Adrenal gland (tissue), 12 donors: ENCODE data around the gene IVNS1ABP. TPM values are rescaled to one million over a fixed set of nuclear protein-coding genes. Genes with fewer than 3 reads are reported as not detected.

Source experiments
- DNase-seq, 7 donors: peaks; one replicate each; pipeline ENCODE4 v3.0.0-alpha.2; 2019 to 2020
- H3K27ac ChIP-seq, 5 donors: fragments of 200-600 bp; sonication (generic) in 4 of 5; 1 replicate in 3 of 5; 2 replicates in 2 of 5; pipeline versions ENCODE4 v1.5.1 to v1.8.0; 2016 to 2020; ENCODE audit warnings: mild to moderate bottlenecking in 1 of 5
- H3K27me3 ChIP-seq: fragments of 200-600 bp; 2 replicates; pipeline ENCODE4 v1.8.0; 2021
- H3K36me3 ChIP-seq, 2 donors: fragments of 200-600 bp; replicated peaks in 1 of 2; 1 replicate in 1 of 2; 2 replicates in 1 of 2; pipeline versions ENCODE4 v1.5.1 to v1.8.0; 2018 to 2022
- H3K4me1 ChIP-seq, 2 donors: fragments of 200-600 bp; replicated peaks in 1 of 2; 1 replicate in 1 of 2; 2 replicates in 1 of 2; pipeline versions ENCODE4 v1.5.1 to v1.8.0; 2018 to 2021
- H3K4me3 ChIP-seq, 4 donors: fragments of 200-600 bp; sonication (generic) in 3 of 4; one replicate each; pipeline ENCODE4 v1.5.1; 2016 to 2018
- H3K9me3 ChIP-seq, 3 donors: fragments of 200-600 bp; sonication (generic) in 1 of 3; replicated peaks in 1 of 3; 1 replicate in 2 of 3; 2 replicates in 1 of 3; pipeline versions ENCODE4 v1.5.1 to v1.8.0; 2016 to 2021
- CTCF ChIP-seq, 6 experiments: fragments of 450-650 bp in 4 of 6; fragments of 200-600 bp in 2 of 6; sonication (generic) in 1 of 6; IDR thresholded peaks; 1 replicate in 5 of 6; 2 replicates in 1 of 6; pipeline versions ENCODE4 v1.5.1 to v1.8.0; 2016 to 2021; ENCODE audit warnings: antibody characterized with exemption in 6 of 6, mild to moderate bottlenecking in 2 of 6, moderate library complexity in 1 of 6
- POLR2A ChIP-seq, 2 donors: fragments of 450-650 bp; IDR thresholded peaks; one replicate each; pipeline ENCODE4 v1.6.1; 2017; ENCODE audit warnings: antibody characterized with exemption in 2 of 2, mild to moderate bottlenecking in 2 of 2, moderate library complexity in 1 of 2
- WGBS, 4 donors: extraction: QIAGEN DNeasy Blood & Tissue Kit in 2 of 4; methylation state at CpG; one replicate each; pipeline versions ENCODE4 v1.1.5 to v1.1.7; 2013 to 2017; 5-methylcytosine and 5-hydroxymethylcytosine counted together
- intact Hi-C, 2 donors: fragments of 100-400 bp; cut with DNase I; formaldehyde crosslinking; loops; one replicate each; pipeline versions ENCODE4 v1.14.1 to v1.15.0; 2022 to 2023
- polyA plus RNA-seq, 3 donors: library from polyadenylated mRNA; stranded (reverse); fragments of 200-250 nt in 2 of 3; fragments of 350-450 nt in 1 of 3; fragmentation: Illumina TruSeq in 1 of 3; extraction: RNeasy Lipid Tissue Mini Kit (QIAGEN cat#74804) in 1 of 3; gene quantifications; one replicate each; pipeline ENCODE4 v1.2.3, GENCODE V29; 2013 to 2014
- total RNA-seq, 9 donors: library from RNA; depleted of rRNA in 4 of 9; stranded (reverse); fragments of >200 nt in 4 of 9; fragments of 120-200 nt in 1 of 9; fragmentation: NEBNext Ultra II Directional in 1 of 9; extraction: Animal tissue kit (Norgen Biotek cat#: 25700) in 1 of 9; gene quantifications; one replicate each; pipeline versions ENCODE4 v1.1.0 to v1.2.4, GENCODE V29; 2013 to 2023
- donor health status: healthy with polysubstance abuse.
- donor health status: Bipolar disorder and iron deficiency.
- donor health status: DM: yes; HTN: yes; CAD: no.
- donor health status: DM: no; HTN: no; CAD: no.
- donor health status: DM: no; HTN: no; CAD: no.
- donor health status: DM: yes; HTN: yes; CAD: no.

IVNS1ABP gene
- total and polyA plus RNA-seq, 12 donors, result 20.4 to 119 (median 40.5) TPM

- TF ChIP-seq CTCF (IDR thresholded peaks at IDR 0.05) (no peak), POLR2A (IDR thresholded peaks at IDR 0.05) (no peak)
- intact Hi-C loops, result no loop called here
- WGBS, 4 donors, result 39 to 62% (median 45%) methylated on average over 1 of the region's 1 CpG
Observed at GRCh38 chr1:185348296-185348695, 31.3 kb upstream of the IVNS1ABP start.

GRCh38 chr1:185345913-185346720 is 29.1 kb upstream of the IVNS1ABP start:
- peak overlapping the region in 3 of 5 donors; percentile 9 to 84 (median 71) for H3K27ac ChIP-seq
- H3K27me3 ChIP-seq, result no peaks in the 10 kb centered on the region
- WGBS, 4 donors, result 68 to 77% (median 73%) methylated on average over 4 of the region's 4 CpGs

More at GRCh38 chr1:185348296-185348695, 31.3 kb upstream of the IVNS1ABP start:
- Histone ChIP-seq H3K36me3 (no peaks in the 10 kb centered on the region), H3K4me1 (peaks cover 0 to 7% of the 10 kb centered on the region in 2 donors), H3K27ac (no peak overlapping the region), H3K27me3 (no peaks in the 10 kb centered on the region), H3K4me3 (no peak overlapping the region), H3K9me3 (no peaks in the 10 kb centered on the region)
- peak in 1 of 7 donors; percentile 10 for DNase-seq

DNA sequence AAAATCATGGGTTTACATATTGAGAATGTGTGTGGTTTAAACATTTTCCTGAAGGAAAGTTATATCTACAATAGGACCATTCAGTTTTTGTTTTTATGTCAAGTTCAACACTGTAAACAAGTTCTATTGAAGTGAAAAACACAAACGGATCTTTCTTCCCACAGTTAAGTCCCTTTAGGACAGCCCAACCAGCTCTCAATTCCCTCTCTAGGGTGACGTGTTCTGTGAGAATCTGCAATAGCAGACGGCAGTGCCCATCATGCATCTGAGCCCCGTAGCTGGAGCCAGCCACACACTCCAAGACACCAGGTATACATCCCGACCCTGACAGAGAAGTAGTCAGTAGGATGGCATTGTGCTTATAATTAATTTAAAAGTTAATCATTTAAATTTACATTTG is 26.3 kb upstream of the IVNS1ABP start:
- H3K27ac ChIP-seq, result no peak overlapping the region
- H3K27me3 ChIP-seq, result no peaks in the 10 kb centered on the region
- no peaks in the 10 kb centered on the region for H3K9me3 ChIP-seq
- H3K4me3 ChIP-seq, result no peak overlapping the region
- H3K4me1 ChIP-seq, result peaks cover 3 to 4% of the 10 kb centered on the region in 2 donors
- WGBS, 4 donors, result 56 to 78% (median 64%) methylated on average over 5 of the region's 5 CpGs
- no peaks in the 10 kb centered on the region for H3K36me3 ChIP-seq
- DNase-seq, result no peak
- TF ChIP-seq POLR2A (IDR thresholded peaks at IDR 0.05), result no peak
- no peak for TF ChIP-seq CTCF (IDR thresholded peaks at IDR 0.05)
- intact Hi-C loops, result no loop called here

More at GRCh38 chr1:185345913-185346720, 29.1 kb upstream of the IVNS1ABP start:
- intact Hi-C loops, result no loop called here
- Histone ChIP-seq H3K9me3 (no peaks in the 10 kb centered on the region), H3K4me1 (peaks cover 0 to 7% of the 10 kb centered on the region in 2 donors), H3K36me3 (no peaks in the 10 kb centered on the region), H3K4me3 (no peak overlapping the region)
- peak in 1 of 7 donors; percentile 30 for DNase-seq
- TF ChIP-seq POLR2A (IDR thresholded peaks at IDR 0.05) (no peak), CTCF (IDR thresholded peaks at IDR 0.05) (no peak)

GRCh38 chr1:185342672-185343259 is 25.7 kb upstream of the IVNS1ABP start:
- H3K36me3 ChIP-seq, result no peaks in the 10 kb centered on the region
- intact Hi-C loops, result no loop called here
- TF ChIP-seq POLR2A (IDR thresholded peaks at IDR 0.05) (no peak), CTCF (IDR thresholded peaks at IDR 0.05) (no peak)
- DNase-seq, result no peak
- WGBS, 4 donors, result 57 to 64% (median 59%) methylated on average over 3 of the region's 3 CpGs
- peaks cover 0 to 3% of the 10 kb centered on the region in 2 donors for H3K4me1 ChIP-seq
- H3K4me3 ChIP-seq, result no peak overlapping the region
- H3K27me3 ChIP-seq, result no peaks in the 10 kb centered on the region
- H3K27ac ChIP-seq, result no peak overlapping the region
- no peaks in the 10 kb centered on the region for H3K9me3 ChIP-seq
